SH-SY5Y (cell line): ENCODE data around the gene CEP89.

Source experiments
- GATA2 ChIP-seq: IDR thresholded peaks from 2 replicates; pipeline ENCODE4 v1.6.1; 2011; ENCODE audit warnings: mild to moderate bottlenecking, low read depth, low read length
- GATA3 ChIP-seq: IDR thresholded peaks from 2 replicates; pipeline ENCODE4 v1.6.1; 2011; ENCODE audit warnings: low read depth, mild to moderate bottlenecking, low read length, moderate library complexity

Gene CEP89

GRCh38 chr19:32971715-32972540, at the start of gene CEP89, which contains the start of gene FAAP24:
Gene CEP89 (minus strand): TSS chr19:32971958. CDS start chr19:32971874, 84 bp downstream.
Gene FAAP24 (plus strand): TSS chr19:32972242. CDS start chr19:32973197, 955 bp downstream.
- TF ChIP-seq GATA3 (no peak), GATA2 (no peak; the same call in 1 of the 2 replicates)

GRCh38 chr19:33008738-33009137, 37.0 kb upstream of the CEP89 start:
- no peak for TF ChIP-seq GATA2
- TF ChIP-seq GATA3, result no peak

GRCh38 chr19:33005440-33005839, 33.7 kb upstream of the CEP89 start:
- TF ChIP-seq GATA2, result no peak
- no peak for TF ChIP-seq GATA3

- TF ChIP-seq GATA2 (peak; percentile 91), GATA3 (peak; percentile 61; the same call in 1 of the 2 replicates)
Observed at GRCh38 chr19:33002126-33002865, 30.5 kb upstream of the CEP89 start.

- TF ChIP-seq GATA3 (no peak), GATA2 (no peak)
Observed at GRCh38 chr19:33000910-33001309, 29.2 kb upstream of the CEP89 start.

- TF ChIP-seq GATA2, result no peak
- no peak for TF ChIP-seq GATA3
Observed at GRCh38 chr19:33000510-33000909, 28.8 kb upstream of the CEP89 start.

- TF ChIP-seq GATA2 (no peak), GATA3 (no peak)
Observed at GRCh38 chr19:32998722-32999121, 27.0 kb upstream of the CEP89 start.

GRCh38 chr19:32997716-32998355, 26.1 kb upstream of the CEP89 start:
- TF ChIP-seq GATA3, result no peak
- TF ChIP-seq GATA2, result no peak

GRCh38 chr19:32988724-32989123, 17.0 kb upstream of the CEP89 start:
- TF ChIP-seq GATA2 (no peak), GATA3 (no peak)

- no peak for TF ChIP-seq GATA3
- no peak for TF ChIP-seq GATA2
Observed at GRCh38 chr19:32977280-32977679, 5.5 kb upstream of the CEP89 start.

- TF ChIP-seq GATA3 (no peak), GATA2 (no peak)
Observed at GRCh38 chr19:32976223-32976805, 4.6 kb upstream of the CEP89 start.

GRCh38 chr19:32971012-32971595, 654 bp downstream of the CEP89 start:
- TF ChIP-seq GATA3, result no peak
- no peak for TF ChIP-seq GATA2

- no peak for TF ChIP-seq GATA3
- TF ChIP-seq GATA2, result no peak
Observed at GRCh38 chr19:32969549-32969948, 2.2 kb downstream of the CEP89 start.
